SK-MEL-5 (cell line): Measurements from ENCODE around the gene YIPF4. TPM values are rescaled to one million over a fixed set of nuclear protein-coding genes. Genes with fewer than 3 reads are reported as not detected.
"Not testable (repeated sequence)": the region's sequence is repeated elsewhere in the genome, so short reads cannot be mapped to it uniquely, and the experiment has no call there.

ENCODE experiments used
- DNase-seq: peaks from one replicate; pipeline ENCODE4 v3.0.0-alpha.2; 2016; ENCODE audit warnings: low read depth, low spot score
- in situ Hi-C: cut with HindIII; loops from 2 replicates; pipeline ENCODE4 v1.10.0; 2016; ENCODE audit warnings: low sequenced_read_pairs, high pct_unique_total_duplicates, low pct_unique_long_range_greater_than_20kb
- total RNA-seq: library from RNA; depleted of rRNA; stranded (reverse); fragments of >200 nt; shearing (Covaris generic); gene quantifications from 2 replicates; pipeline ENCODE4 v1.2.3, GENCODE V29; 2014; rRNA removed

YIPF4 gene
- total RNA-seq, 1 experiment from 2014 or later: 68.0 TPM

- peak; percentile 39 for DNase-seq
- in situ Hi-C loops: no loop called here
Observed at GRCh38 chr2:32357318-32358110, 79.8 kb downstream of the YIPF4 start.

- DNase-seq: peak; percentile 39
- in situ Hi-C loops: no loop called here
Observed at GRCh38 chr2:32358111-32358482, 80.4 kb downstream of the YIPF4 start.

GRCh38 chr2:32360416-32360815 is 82.7 kb downstream of the YIPF4 start:
- DNase-seq: no peak
- in situ Hi-C loops: no loop called here

GRCh38 chr2:32362997-32363396 is 85.3 kb downstream of the YIPF4 start:
- DNase-seq, in situ Hi-C loops: not testable (repeated sequence)

- in situ Hi-C loops: no loop called here
- DNase-seq: no peak
Observed at GRCh38 chr2:32363597-32363996, 85.9 kb downstream of the YIPF4 start.

GRCh38 chr2:32364290-32364689 is 86.6 kb downstream of the YIPF4 start:
- in situ Hi-C loops, DNase-seq: not testable (repeated sequence)

- in situ Hi-C loops, DNase-seq: not testable (repeated sequence)
Observed at GRCh38 chr2:32365679-32366078, 88.0 kb downstream of the YIPF4 start.

Other genes starting within 250 kb of the YIPF4 start
- gene DPY30, start 238.1 kb upstream of the YIPF4 start, total RNA-seq: 96.3 and 110 TPM in 2 replicates
- gene SPAST, start 214.3 kb upstream of the YIPF4 start, total RNA-seq: 23.0 and 29.0 TPM in 2 replicates
- gene SLC30A6, start 112.0 kb upstream of the YIPF4 start, total RNA-seq: 37.3 and 40.3 TPM in 2 replicates
- 0.03 TPM in 1 of 2 replicates, not detected in the other for gene NLRC4, start 13.0 kb upstream of the YIPF4 start, total RNA-seq
- gene BIRC6, start 79.1 kb downstream of the YIPF4 start, total RNA-seq: 86.9 and 88.3 TPM in 2 replicates